IMR-90 (cell line): ENCODE results near the gene BRWD1. TPM values are rescaled to one million over a fixed set of nuclear protein-coding genes. Genes with fewer than 3 reads are reported as not detected.

Experiments used
- ATAC-seq: fragments of 200-7000 bp; cut with Tn5 transposase; 2 replicates; pipeline ENCODE4 v1.9.1; 2020; ENCODE audit warnings: low read depth, mild to moderate bottlenecking, moderate library complexity
- BruUV-seq: library from RNA; stranded (reverse); fragments of 400-500 nt; replicated peaks from 2 replicates; lab custom pipeline; 2021; lab: Mats Ljungman, UMichigan
- CTCF ChIA-PET: fragments of 300-600 bp; formaldehyde crosslinking; extraction: SDS; loops from one replicate; lab custom pipeline; 2021; ENCODE audit warnings: antibody characterized with exemption; lab: Yijun Ruan, JAX
- POLR2A ChIA-PET: fragments of 300-600 bp; sonication (Branson Sonifier 250); formaldehyde crosslinking; loops from one replicate; lab custom pipeline; 2022; ENCODE audit warnings: antibody characterized with exemption; ENCODE audit not compliant: unreplicated experiment; lab: Charles Lee
- DNase-seq: peaks from one replicate; pipeline ENCODE4 v3.0.0; 2013
- H2AFZ ChIP-seq: replicated peaks from 2 replicates; pipeline ENCODE3; 2013; ENCODE audit warnings: low read length, mild to moderate bottlenecking; ENCODE audit not compliant: poor library complexity
- H2AK5ac ChIP-seq: 2 replicates; pipeline ENCODE4 v1.6.1; 2013; ENCODE audit warnings: low read depth, low read length, inconsistent platforms
- H2AK9ac ChIP-seq: replicated peaks from 2 replicates; pipeline ENCODE3; 2013; ENCODE audit warnings: mild to moderate bottlenecking, low read depth, low read length, moderate library complexity; ENCODE audit not compliant: poor library complexity
- H2BK120ac ChIP-seq: 2 replicates; pipeline ENCODE4 v1.6.1; 2013; ENCODE audit warnings: low read depth, low read length, inconsistent platforms
- H2BK15ac ChIP-seq: 3 replicates; pipeline ENCODE4 v1.6.1; 2013; ENCODE audit warnings: low read depth, low read length, inconsistent platforms
- H2BK20ac ChIP-seq: 2 replicates; pipeline ENCODE4 v1.6.1; 2013; ENCODE audit warnings: low read depth, mild to moderate bottlenecking, inconsistent platforms, low read length, moderate library complexity
- H2BK5ac ChIP-seq: 2 replicates; pipeline ENCODE4 v1.6.1; 2013; ENCODE audit warnings: mild to moderate bottlenecking, low read depth, low read length, inconsistent platforms; ENCODE audit not compliant: poor library complexity, severe bottlenecking
- H3K14ac ChIP-seq: replicated peaks from 2 replicates; pipeline ENCODE4 v1.6.1; 2013; ENCODE audit warnings: low read depth, low read length, inconsistent platforms
- H3K18ac ChIP-seq: 2 replicates; pipeline ENCODE4 v1.6.1; 2013; ENCODE audit warnings: low read depth, low read length, control low read depth
- H3K23ac ChIP-seq: 2 replicates; pipeline ENCODE4 v1.6.1; 2013; ENCODE audit warnings: low read depth, low read length, inconsistent platforms
- H3K27ac ChIP-seq: 2 replicates; pipeline ENCODE4 v1.5.1; 2013; ENCODE audit warnings: mild to moderate bottlenecking, control low read depth, low read length; ENCODE audit not compliant: insufficient read depth
- H3K27me3 ChIP-seq: 2 replicates; pipeline ENCODE4 v1.6.1; 2013; ENCODE audit warnings: low read length; ENCODE audit not compliant: control insufficient read depth, insufficient read depth
- H3K36me3 ChIP-seq: 2 replicates; pipeline ENCODE4 v1.6.1; 2013; ENCODE audit warnings: low read length, mixed read lengths; ENCODE audit not compliant: control insufficient read depth, insufficient read depth
- H3K4ac ChIP-seq: 2 replicates; pipeline ENCODE4 v1.6.1; 2013; ENCODE audit warnings: low read depth, low read length, inconsistent platforms
- H3K4me1 ChIP-seq: 2 replicates; pipeline ENCODE4 v1.6.1; 2013; ENCODE audit warnings: low read length, mixed read lengths; ENCODE audit not compliant: control insufficient read depth, insufficient read depth
- H3K4me2 ChIP-seq: 2 replicates; pipeline ENCODE4 v1.6.1; 2013; ENCODE audit warnings: low read depth, mild to moderate bottlenecking, control low read depth, low read length, moderate library complexity
- H3K4me3 ChIP-seq: 2 replicates; pipeline ENCODE4 v1.5.1; 2013; ENCODE audit warnings: low read depth, mild to moderate bottlenecking, control low read depth, low read length, moderate library complexity; ENCODE audit not compliant: insufficient read depth
- H3K56ac ChIP-seq: 2 replicates; pipeline ENCODE4 v1.6.1; 2013; ENCODE audit warnings: low read length, inconsistent platforms; ENCODE audit not compliant: insufficient read depth; ENCODE audit errors: extremely low read depth
- H3K79me1 ChIP-seq, 2 experiments: 2 replicates each; pipeline ENCODE4 v1.6.1; 2013; ENCODE audit warnings: low read length in 2 of 2, inconsistent platforms in 1 of 2, low read depth in 1 of 2
- H3K9ac ChIP-seq: 2 replicates; pipeline ENCODE4 v1.6.1; 2013; ENCODE audit warnings: low read depth, low read length, control low read depth
- H3K9me1 ChIP-seq: 2 replicates; pipeline ENCODE4 v1.6.1; 2013; ENCODE audit warnings: low read length, inconsistent platforms; ENCODE audit not compliant: insufficient read depth
- H3K9me3 ChIP-seq: 2 replicates; pipeline ENCODE4 v1.6.1; 2013; ENCODE audit warnings: low read length; ENCODE audit not compliant: control insufficient read depth, insufficient read depth
- H4K20me1 ChIP-seq: 2 replicates; pipeline ENCODE4 v1.6.1; 2013; ENCODE audit warnings: low read length, inconsistent platforms; ENCODE audit not compliant: insufficient read depth
- H4K5ac ChIP-seq: 2 replicates; pipeline ENCODE4 v1.6.1; 2013; ENCODE audit warnings: mild to moderate bottlenecking, low read depth, low read length, control low read depth
- H4K8ac ChIP-seq, 2 experiments: 2 replicates each; pipeline ENCODE4 v1.6.1; 2013; ENCODE audit warnings: low read depth in 2 of 2, low read length in 2 of 2, control low read depth in 1 of 2, inconsistent platforms in 1 of 2
- H4K91ac ChIP-seq: 2 replicates; pipeline ENCODE4 v1.6.1; 2013; ENCODE audit warnings: low read depth, low read length, inconsistent platforms; ENCODE audit not compliant: insufficient read depth
- CEBPB ChIP-seq: IDR thresholded peaks from 2 replicates; pipeline ENCODE4 v1.6.1; 2012; ENCODE audit warnings: low read depth, low read length, improper control_type of control experiment
- MAZ ChIP-seq: IDR thresholded peaks from 2 replicates; pipeline ENCODE4 v1.6.1; 2012; ENCODE audit warnings: low read depth, mild to moderate bottlenecking, low read length, improper control_type of control experiment, moderate library complexity, borderline replicate concordance
- MXI1 ChIP-seq: IDR thresholded peaks from 2 replicates; pipeline ENCODE4 v1.6.1; 2012; ENCODE audit warnings: low read depth, mild to moderate bottlenecking, low read length, moderate library complexity, borderline replicate concordance
- POLR2A ChIP-seq: IDR thresholded peaks from 2 replicates; pipeline ENCODE4 v1.6.1; 2012; ENCODE audit warnings: mild to moderate bottlenecking, low read depth, low read length
- RAD21 ChIP-seq: IDR thresholded peaks from 2 replicates; pipeline ENCODE4 v1.6.1; 2012; ENCODE audit warnings: low read length, improper control_type of control experiment
- RCOR1 ChIP-seq: IDR thresholded peaks from 2 replicates; pipeline ENCODE4 v1.6.1; 2012; ENCODE audit warnings: mild to moderate bottlenecking, low read length, improper control_type of control experiment; ENCODE audit not compliant: insufficient replicate concordance
- USF2 ChIP-seq: fragments of 150-350 bp; IDR thresholded peaks from 2 replicates; pipeline ENCODE4 v1.6.1; 2017; ENCODE audit warnings: mild to moderate bottlenecking, antibody characterized with exemption, low read length, low read depth
- WGBS, 2 experiments: methylation state at CpG; one replicate each; pipeline versions ENCODE4 v1.1.5 to v1.1.7; 2013; ENCODE audit warnings: missing lambda C conversion rate in 2 of 2; ENCODE audit not compliant: insufficient read length in 1 of 2; ENCODE audit errors: extremely low coverage in 2 of 2; 5-methylcytosine and 5-hydroxymethylcytosine counted together
- dilution Hi-C: fragments of 300-500 bp; cut with HindIII; formaldehyde crosslinking; loops from one replicate; pipeline ENCODE4 v1.14.3; 2018; ENCODE audit warnings: low sequenced_read_pairs; ENCODE audit not compliant: unreplicated experiment
- in situ Hi-C: fragments of 300-500 bp; cut with MboI; formaldehyde crosslinking; loops from 3 replicates; pipeline ENCODE4 v1.14.3; 2019; ENCODE audit warnings: low sequenced_read_pairs, inconsistent platforms, mixed read lengths
- intact Hi-C: fragments of 100-400 bp; cut with micrococcal nuclease; formaldehyde crosslinking; loops from 2 replicates; pipeline ENCODE4 v1.10.0; 2022
- polyA plus RNA-seq, 3 experiments: library from polyadenylated mRNA; depleted of rRNA; stranded (reverse); fragments of >200 nt; gene quantifications; 2 replicates each; pipeline ENCODE4 v1.2.3, GENCODE V29; 2012; ENCODE audit warnings: low replicate concordance in 1 of 3
- total RNA-seq: library from RNA; depleted of rRNA; stranded (reverse); fragments of >200 nt; gene quantifications from 2 replicates; pipeline ENCODE4 v1.2.3, GENCODE V29; 2012

BRWD1 gene
- total and polyA plus RNA-seq, 2 of the 4 experiments (the other 2 are of a cell fraction) = 6.7 to 28.7 TPM

GRCh38 chr21:39345440-39345839, 32.0 kb upstream of the BRWD1 start:
- Histone ChIP-seq H2BK120ac (no peak overlapping the region), H3K4me3 (no peak overlapping the region), H3K4me1 (peaks cover 5% of the 10 kb centered on the region; the same call in 1 of the 2 replicates), H4K5ac (no peak overlapping the region), H3K27ac (no peak overlapping the region), H4K8ac (0 out of 4 replicates have a peak overlapping the region, but pooled peaks of 1 of the 2 experiments have one; percentile 2), H2AK9ac (no peak overlapping the region), H2BK15ac (no peak overlapping the region), H2BK20ac (no peak overlapping the region), H3K56ac (no peak overlapping the region), H2BK5ac (peak overlapping the region; percentile 4), H3K27me3 (no peaks in the 10 kb centered on the region), H3K4ac (no peak overlapping the region), H2AK5ac (no peak overlapping the region), H3K9me3 (no peaks in the 10 kb centered on the region), H3K23ac (peak overlapping the region; percentile 28), H3K36me3 (peaks cover 31% of the 10 kb centered on the region), H4K91ac (no peak overlapping the region), H3K18ac (no peak overlapping the region), H3K9ac (no peak overlapping the region), H3K9me1 (peaks cover 4% of the 10 kb centered on the region; the same call in 1 of the 2 replicates), H3K79me1 (peaks cover 21 to 39% of the 10 kb centered on the region in 2 experiments), H2AFZ (no peak overlapping the region), H3K14ac (peak overlapping the region; percentile 6; the same call in 1 of the 2 replicates), H4K20me1 (peaks cover 38% of the 10 kb centered on the region; the same call in 1 of the 2 replicates), H3K4me2 (peak overlapping the region; percentile 36)
- ChIA-PET POLR2A (no interaction called here), CTCF (no interaction called here)
- no TSS peak for BruUV-seq
- TF ChIP-seq USF2 (no peak), RAD21 (no peak), POLR2A (no peak), CEBPB (no peak), RCOR1 (no peak), MAZ (no peak), MXI1 (no peak)
- WGBS, 2 experiments = 95% methylated on average over 6 of the region's 6 CpGs; no CpG with 5 or more reads in 1 of the 2 experiments
- dilution Hi-C loops = no loop called here
- no peak for ATAC-seq
- in situ Hi-C loops = no loop called here
- DNase-seq = no peak
- intact Hi-C loops = no loop called here
